ENCODE data around the gene SPO11. TPM values are rescaled to one million over a fixed set of nuclear protein-coding genes. Genes with fewer than 3 reads are reported as not detected.

Gene SPO11
- total RNA-seq, 1 experiment from 2014 or later = not detected

GRCh38 chr20:57374343-57374930 is 44.8 kb downstream of the SPO11 start:
- ChIA-PET POLR2A (no interaction called here), CTCF (interaction anchor here (0.5 to 2.9 kb wide), 11 partner anchors 9 to 124 kb away, joined by 3 to 7 read pairs (median 4); no protein-coding TSS in a partner anchor)
- DNase-seq (ENCODE audit: unreplicated experiment) = no peak
- Mint-ChIP-seq H3K4me3 (ENCODE audit: unreplicated experiment) (no peak overlapping the region), H3K27me3 (ENCODE audit: insufficient read depth, unreplicated experiment) (no peaks in the 10 kb centered on the region), H3K9me3 (ENCODE audit: unreplicated experiment) (no peaks in the 10 kb centered on the region), H3K4me1 (ENCODE audit: insufficient read depth, unreplicated experiment) (no peaks in the 10 kb centered on the region), H3K27ac (ENCODE audit: low read depth, unreplicated experiment) (no peak overlapping the region), H3K36me3 (ENCODE audit: insufficient read depth, unreplicated experiment) (peaks cover 83% of the 10 kb centered on the region)
- no peak for TF ChIP-seq CTCF (IDR thresholded peaks at IDR 0.05; ENCODE audit: unreplicated experiment)
- intact Hi-C loops (cut with micrococcal nuclease) = no loop called here
- no TSS peak for BruUV-seq (replicated peaks)

GRCh38 chr20:57374931-57375651 is 45.5 kb downstream of the SPO11 start:
- no peak for DNase-seq (ENCODE audit: unreplicated experiment)
- ChIA-PET CTCF (interaction anchor here (0.7 to 2.9 kb wide), 10 partner anchors 8 to 136 kb away, joined by 3 to 7 read pairs (median 4); no protein-coding TSS in a partner anchor), POLR2A (interaction anchor here (0.8 kb wide), 1 partner anchor 457 kb away, joined by 3 read pairs; no protein-coding TSS in a partner anchor)
- intact Hi-C loops (cut with micrococcal nuclease) = no loop called here
- Mint-ChIP-seq H3K4me3 (ENCODE audit: unreplicated experiment) (no peak overlapping the region), H3K36me3 (ENCODE audit: insufficient read depth, unreplicated experiment) (peaks cover 81% of the 10 kb centered on the region), H3K27me3 (ENCODE audit: insufficient read depth, unreplicated experiment) (no peaks in the 10 kb centered on the region), H3K9me3 (ENCODE audit: unreplicated experiment) (no peaks in the 10 kb centered on the region), H3K4me1 (ENCODE audit: insufficient read depth, unreplicated experiment) (no peaks in the 10 kb centered on the region), H3K27ac (ENCODE audit: low read depth, unreplicated experiment) (no peak overlapping the region)
- BruUV-seq (replicated peaks) = no TSS peak
- no peak for TF ChIP-seq CTCF (IDR thresholded peaks at IDR 0.05; ENCODE audit: unreplicated experiment)

- intact Hi-C loops (cut with micrococcal nuclease) = no loop called here
- Mint-ChIP-seq H3K27me3 (ENCODE audit: insufficient read depth, unreplicated experiment) (no peaks in the 10 kb centered on the region), H3K4me3 (ENCODE audit: unreplicated experiment) (no peak overlapping the region), H3K4me1 (ENCODE audit: insufficient read depth, unreplicated experiment) (no peaks in the 10 kb centered on the region), H3K9me3 (ENCODE audit: unreplicated experiment) (no peaks in the 10 kb centered on the region), H3K36me3 (ENCODE audit: insufficient read depth, unreplicated experiment) (peaks cover 77% of the 10 kb centered on the region), H3K27ac (ENCODE audit: low read depth, unreplicated experiment) (no peak overlapping the region)
- DNase-seq (ENCODE audit: unreplicated experiment) = no peak
- POLR2A ChIA-PET = interaction anchor here (0.8 kb wide), 1 partner anchor 457 kb away, joined by 3 read pairs; no protein-coding TSS in a partner anchor
- CTCF ChIA-PET = interaction anchor here (0.7 to 2.9 kb wide), 9 partner anchors 12 to 135 kb away, joined by 3 to 7 read pairs (median 4); no protein-coding TSS in a partner anchor
- no peak for TF ChIP-seq CTCF (IDR thresholded peaks at IDR 0.05; ENCODE audit: unreplicated experiment)
- no TSS peak for BruUV-seq (replicated peaks)
Measured at GRCh38 chr20:57375652-57376230, 46.1 kb downstream of the SPO11 start.

GRCh38 chr20:57377350-57377749 is 47.7 kb downstream of the SPO11 start:
- no peak for TF ChIP-seq CTCF (IDR thresholded peaks at IDR 0.05; ENCODE audit: unreplicated experiment)
- ChIA-PET POLR2A (no interaction called here), CTCF (interaction anchor here (1.0 to 7.1 kb wide), 6 partner anchors 16 to 832 kb away, joined by 3 to 56 read pairs (median 6); no protein-coding TSS in a partner anchor)
- peaks cover 67% of the 10 kb centered on the region for H3K36me3 Mint-ChIP-seq (ENCODE audit: insufficient read depth, unreplicated experiment)
- no peaks in the 10 kb centered on the region for H3K4me1 Mint-ChIP-seq (ENCODE audit: insufficient read depth, unreplicated experiment)
- intact Hi-C loops (cut with micrococcal nuclease) = no loop called here
- no peak overlapping the region for H3K27ac Mint-ChIP-seq (ENCODE audit: low read depth, unreplicated experiment)
- BruUV-seq (replicated peaks) = no TSS peak
- no peaks in the 10 kb centered on the region for H3K27me3 Mint-ChIP-seq (ENCODE audit: insufficient read depth, unreplicated experiment)
- no peak for DNase-seq (ENCODE audit: unreplicated experiment)
- H3K4me3 Mint-ChIP-seq (ENCODE audit: unreplicated experiment) = no peak overlapping the region
- no peaks in the 10 kb centered on the region for H3K9me3 Mint-ChIP-seq (ENCODE audit: unreplicated experiment)
